HPDE6-E6E7 (cell line): Measurements from ENCODE around the gene DBNDD1.
"Not testable (repeated sequence)": the region's sequence is repeated elsewhere in the genome, so short reads cannot be mapped to it uniquely, and the experiment has no call there.

ENCODE experiments used
- DNase-seq: peaks from one replicate; pipeline ENCODE4 v3.0.0; 2011; ENCODE audit warnings: missing footprints; ENCODE audit errors: extremely low spot score

Gene DBNDD1

DNA sequence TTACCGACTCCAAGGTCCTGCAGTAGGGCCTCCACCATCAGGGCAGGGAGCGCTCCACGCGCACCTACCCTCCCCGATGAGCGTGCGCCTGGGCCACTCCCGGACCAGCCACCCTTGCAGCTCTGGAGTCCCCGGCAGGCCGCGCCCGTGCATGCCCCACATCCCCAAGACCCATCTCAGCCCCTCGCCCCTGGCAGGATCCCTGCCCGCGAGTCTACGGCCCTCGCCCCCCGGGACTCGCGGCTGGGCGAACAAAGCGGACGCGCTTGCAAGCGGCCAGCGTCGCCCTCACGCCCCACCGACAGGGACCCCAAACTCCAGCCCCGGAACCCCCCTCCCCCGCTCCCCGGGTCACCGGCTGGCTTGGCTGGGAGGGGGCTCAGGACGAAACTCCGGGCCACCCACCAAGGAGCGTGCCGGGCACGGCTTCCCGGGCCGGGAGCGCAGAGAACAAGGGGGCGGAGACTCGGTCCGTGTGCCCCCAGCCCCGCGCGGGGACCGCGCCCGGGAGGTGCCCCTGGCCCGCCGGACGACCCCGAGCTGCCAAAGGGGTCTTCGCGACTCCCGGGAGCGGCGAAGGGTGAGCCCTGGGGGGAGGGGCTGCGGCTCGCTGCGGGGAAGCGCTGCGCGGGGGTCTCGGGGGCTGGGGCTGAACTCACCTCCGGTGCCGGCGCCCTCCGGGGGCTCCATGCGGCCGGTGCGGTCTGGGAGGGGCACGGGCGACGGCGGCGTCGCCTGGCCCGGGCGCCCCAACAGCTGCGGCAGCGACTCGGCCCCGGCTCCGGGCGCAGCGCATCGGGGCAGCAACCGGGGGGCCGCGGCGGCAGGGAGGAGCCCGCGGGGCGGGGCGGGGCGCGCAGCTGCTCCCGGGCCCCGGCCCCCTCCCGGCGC lies at the start of gene DBNDD1:
DBNDD1 (minus strand) TSS at position 805 of the 891 bp plus-strand sequence; CDS start at position 690, 115 bp downstream.
- no peak for DNase-seq

GRCh38 chr16:90061437-90061836 lies 42.2 kb upstream of the DBNDD1 start:
- DNase-seq = no peak

- DNase-seq = peak; percentile 51
These were observed 38.5 kb upstream of the DBNDD1 start for GRCh38 chr16:90057738-90058173.

- DNase-seq = not testable (repeated sequence)
These were observed 37.3 kb upstream of the DBNDD1 start for GRCh38 chr16:90056521-90056920.

DNA sequence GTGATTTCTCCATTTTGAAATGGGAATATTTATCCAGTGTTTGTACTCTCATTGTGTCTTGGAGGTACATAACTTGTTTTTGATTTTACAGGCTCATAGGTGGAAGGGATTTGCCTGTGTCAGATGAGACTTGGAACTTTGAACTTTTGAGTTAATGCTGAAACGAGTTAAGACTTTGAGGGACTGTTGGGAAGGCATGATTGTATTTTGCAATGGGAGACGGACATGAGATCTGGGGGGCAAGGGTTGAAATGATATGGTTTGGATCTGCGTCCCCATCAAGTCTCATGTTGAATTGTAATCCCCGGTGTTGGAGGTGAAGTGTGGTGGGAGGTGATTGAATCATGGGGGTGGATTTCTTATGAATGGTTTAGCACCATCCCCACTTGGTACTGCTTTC lies 36.1 kb upstream of the DBNDD1 start:
- DNase-seq = no peak

GRCh38 chr16:90054554-90054953 lies 35.3 kb upstream of the DBNDD1 start:
- no peak for DNase-seq

DNA sequence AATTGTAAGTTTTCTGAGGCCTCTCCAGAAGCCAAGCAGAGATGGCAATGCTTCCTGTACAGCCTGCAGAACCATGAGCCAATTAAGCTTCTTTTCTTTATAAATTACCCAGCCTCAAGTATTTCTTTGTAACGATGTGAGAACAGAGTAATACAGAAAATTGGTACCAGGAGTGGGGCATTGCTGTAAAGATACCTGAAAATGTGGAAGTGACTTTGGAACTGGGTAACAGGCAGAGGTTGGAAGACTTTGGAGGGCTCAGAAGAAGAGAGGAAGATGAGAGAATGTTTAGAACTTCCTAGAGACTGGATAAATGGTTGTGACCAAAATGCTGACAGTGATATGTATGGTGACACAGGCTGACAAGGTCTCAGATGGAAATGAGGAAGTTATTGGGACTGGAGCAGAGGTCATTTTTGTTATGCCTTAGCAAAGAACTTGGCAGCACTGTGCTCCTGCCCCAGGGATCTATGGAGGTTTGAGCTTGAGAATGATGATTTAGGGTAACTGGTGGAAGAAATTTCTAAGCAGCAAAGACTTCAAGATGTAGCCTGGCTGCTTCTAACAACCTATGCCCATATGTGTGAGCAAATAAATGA lies 34.7 kb upstream of the DBNDD1 start:
- DNase-seq = no peak

DNA sequence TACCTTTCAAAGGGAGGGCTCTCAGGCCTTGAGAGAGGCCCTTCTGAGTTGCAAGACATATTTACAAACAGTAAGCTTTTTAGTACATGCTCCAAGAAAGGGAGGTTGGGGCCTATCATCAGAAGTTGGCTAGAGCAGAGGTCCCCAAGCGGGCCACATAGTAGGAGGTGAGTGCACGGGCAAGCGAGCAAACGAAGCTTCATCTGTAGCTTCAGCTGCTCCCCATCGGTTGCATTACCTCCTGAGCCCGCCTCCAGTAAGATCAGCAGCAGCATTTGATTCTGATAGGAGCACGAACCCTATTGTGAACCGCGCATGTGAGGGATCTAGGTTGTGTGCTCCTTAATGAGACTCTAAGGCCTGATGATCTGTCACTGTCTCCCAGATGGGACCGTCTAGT lies 31.7 kb upstream of the DBNDD1 start:
- DNase-seq = no peak

DNA sequence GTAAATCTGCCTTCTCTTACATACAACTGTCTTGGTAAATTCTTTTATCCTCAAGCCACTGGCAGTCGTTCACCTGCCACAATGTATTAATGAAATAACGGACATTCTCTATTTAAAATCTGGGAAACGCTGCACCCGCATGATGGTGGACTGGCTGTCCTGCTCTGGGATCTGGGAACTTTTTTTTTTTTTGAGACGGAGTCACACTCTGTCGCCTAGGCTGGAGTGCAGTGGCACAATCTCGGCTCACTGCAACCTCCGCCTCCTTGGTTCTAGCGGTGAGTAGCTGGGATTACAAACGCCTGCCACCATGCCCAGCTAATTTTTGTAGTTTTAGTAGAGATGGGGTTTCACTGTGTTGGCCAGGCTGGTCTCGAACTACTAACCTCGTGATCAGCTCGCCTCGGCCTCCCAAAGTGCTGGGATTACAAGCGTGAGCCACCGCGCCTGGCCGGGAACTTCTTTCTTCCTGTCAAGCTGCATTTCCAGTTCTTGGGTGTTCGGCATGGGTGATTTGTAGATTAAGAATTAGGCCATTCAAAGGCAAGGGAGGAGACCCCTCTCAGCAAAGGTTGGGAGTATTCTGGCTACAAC lies 29.6 kb upstream of the DBNDD1 start:
- DNase-seq = no peak

DNA sequence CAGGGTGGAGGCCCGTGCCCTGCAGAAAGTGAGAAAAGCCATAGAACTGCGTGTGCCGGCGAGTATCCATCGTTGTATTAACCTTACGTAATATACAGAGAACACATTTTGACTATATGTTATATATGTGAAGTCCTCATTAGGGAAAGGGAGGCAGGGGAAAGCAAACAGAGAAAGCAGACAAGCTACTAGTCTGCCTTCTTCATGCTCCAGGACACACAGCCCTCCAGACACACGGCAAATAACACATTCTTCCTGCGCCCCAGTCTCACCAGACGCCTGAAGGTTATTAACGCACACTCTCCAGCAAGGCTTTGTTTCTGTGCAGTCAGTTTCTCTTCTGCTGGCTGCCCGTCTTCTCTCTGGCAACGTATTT lies 29.1 kb upstream of the DBNDD1 start:
- no peak for DNase-seq

GRCh38 chr16:90047714-90048346 lies 28.6 kb upstream of the DBNDD1 start:
- DNase-seq = no peak

DNA sequence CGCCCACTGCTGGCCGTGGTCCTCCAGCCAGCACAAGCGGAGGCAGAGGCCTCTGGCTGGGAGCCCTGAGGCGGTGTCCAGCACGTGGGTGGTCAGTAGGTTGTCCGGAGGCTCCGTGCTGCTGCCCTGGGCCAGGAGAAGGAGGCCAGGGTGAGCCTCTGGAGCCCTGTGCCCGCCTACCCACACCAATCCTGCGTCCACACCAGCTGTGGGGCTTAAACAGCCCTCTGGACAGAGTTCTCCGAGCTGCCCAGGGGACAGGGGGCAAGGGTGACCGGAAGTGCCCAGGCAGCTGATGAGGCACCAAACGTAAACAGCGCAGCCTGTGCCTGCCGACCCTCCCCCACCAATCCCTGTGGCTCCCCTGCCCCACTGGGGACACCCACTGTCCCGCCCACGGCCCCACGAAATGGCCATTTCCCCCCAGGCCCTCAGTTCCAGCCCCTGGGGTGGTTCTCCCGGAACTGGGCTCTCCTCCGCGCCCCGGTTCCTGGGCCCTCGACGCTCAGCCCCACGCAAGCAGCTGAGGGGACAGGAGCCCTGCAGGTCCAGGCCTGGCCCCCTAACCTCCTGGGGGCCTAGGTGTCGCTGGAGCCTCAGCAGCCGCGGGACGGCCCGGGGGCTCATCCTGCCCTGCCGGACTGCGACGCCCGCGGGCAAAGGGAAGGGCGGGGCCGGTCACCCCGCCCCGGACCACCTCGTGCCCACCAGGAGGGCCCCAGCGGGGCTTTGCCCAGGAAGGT lies 27.9 kb upstream of the DBNDD1 start:
- no peak for DNase-seq

DNA sequence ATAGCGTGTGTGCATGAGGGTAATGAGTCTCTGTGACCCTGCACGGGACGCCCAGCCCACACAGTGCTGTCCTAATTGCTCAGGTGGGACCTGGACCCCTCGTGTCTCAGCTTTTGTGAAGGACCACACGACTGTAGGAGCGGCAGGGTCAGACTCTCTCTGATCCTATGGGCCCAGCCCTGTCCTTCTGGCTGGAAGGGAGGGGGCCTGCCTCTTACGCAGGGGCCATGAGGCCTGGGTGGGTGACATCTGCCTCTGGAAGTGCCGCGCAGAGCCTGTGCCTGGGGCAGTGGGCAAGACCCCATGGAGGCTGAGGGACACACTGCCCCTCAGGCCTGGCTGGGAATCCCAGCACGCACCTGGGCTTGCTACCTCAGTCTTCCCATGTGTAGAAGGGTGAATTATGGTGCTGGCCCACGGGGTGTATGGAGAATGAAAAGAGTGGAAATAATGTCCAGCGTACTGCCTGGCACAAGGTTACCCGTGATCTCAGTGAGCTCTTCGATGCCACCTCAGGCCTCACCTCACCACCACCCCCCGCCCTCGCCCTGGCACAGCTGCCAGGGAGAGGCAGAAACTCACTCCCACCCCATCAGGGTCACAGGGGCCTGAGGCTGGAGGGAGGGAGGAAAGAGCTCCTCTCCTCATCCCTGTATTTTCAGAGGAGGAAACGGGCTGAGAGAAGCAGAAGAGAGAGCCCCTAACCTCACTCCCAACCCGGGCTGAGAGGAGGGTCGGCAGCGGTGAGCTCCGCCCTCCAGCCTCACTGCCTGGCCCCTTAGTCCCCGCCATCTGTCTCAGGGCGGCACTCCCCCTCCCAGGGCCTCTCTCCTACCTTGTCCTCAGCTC lies 27.1 kb upstream of the DBNDD1 start:
- no peak for DNase-seq

DNA sequence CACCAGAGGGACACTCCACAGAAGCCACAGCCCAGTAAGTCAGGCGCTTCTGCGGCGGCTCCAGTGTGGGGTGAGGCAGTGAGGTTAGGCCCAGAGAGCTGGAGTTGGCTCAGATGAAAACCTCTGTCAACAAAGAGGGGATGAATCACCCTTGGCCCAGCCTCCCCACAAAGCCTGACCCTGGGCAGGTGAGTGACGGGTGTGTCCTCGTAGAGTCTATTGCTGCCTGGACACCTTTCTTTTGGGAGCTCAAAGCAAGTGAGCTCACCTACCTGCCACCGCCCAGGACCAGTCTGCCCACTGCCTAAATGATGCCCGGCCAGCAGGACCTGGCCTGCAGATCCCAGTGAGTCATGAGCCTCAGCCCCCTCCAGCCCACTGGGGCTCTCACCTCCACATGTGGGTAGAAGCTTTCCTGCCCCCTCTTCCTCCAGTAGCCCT lies 24.9 kb upstream of the DBNDD1 start:
- peak; percentile 100 for DNase-seq

- no peak for DNase-seq
These were observed 24.3 kb upstream of the DBNDD1 start for GRCh38 chr16:90043526-90043925.

GRCh38 chr16:90042946-90043514 lies 23.8 kb upstream of the DBNDD1 start:
- no peak for DNase-seq

GRCh38 chr16:90041896-90042473 lies 22.7 kb upstream of the DBNDD1 start:
- DNase-seq = no peak

DNA sequence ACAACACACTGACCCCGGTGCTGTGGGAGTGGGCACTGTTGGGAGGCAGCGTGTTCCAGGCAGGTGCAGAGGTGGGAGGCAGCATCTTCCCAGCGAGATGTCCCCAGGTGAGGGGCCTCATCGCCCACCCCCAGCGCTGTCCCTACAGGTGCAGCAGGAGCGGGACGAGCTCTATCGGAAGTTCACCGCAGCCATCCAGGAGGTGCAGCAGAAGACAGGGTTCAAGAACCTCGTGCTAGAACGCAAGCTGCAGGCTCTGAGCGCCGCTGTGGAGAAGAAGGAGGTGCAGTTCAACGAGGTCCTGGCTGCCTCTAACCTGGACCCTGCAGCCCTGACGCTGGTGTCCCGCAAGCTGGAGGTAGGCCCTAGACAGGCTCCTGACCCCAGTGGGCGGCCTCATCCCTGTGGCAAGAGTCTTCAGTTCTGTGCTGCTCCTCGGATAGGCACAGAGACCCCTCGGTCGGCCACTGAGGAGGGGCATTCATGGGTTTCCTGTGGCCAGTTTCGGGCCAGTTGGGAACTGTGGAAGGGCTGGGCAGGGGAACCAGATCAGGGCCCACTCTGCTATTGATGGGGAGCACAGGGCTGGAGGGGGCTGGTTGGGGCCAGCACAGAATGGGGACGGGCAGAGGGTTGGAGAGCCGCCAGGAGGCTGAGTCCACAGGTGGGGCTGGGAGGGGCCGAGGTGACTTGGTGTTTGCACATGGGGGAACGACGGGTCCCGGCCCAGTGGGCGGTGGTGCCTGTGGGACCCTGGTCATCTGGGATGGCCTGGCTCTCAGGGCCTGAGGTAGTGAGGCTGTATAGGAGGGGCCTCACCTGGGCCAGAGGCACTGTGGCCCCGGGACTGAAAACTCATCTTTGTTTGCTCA lies 21.1 kb upstream of the DBNDD1 start:
- DNase-seq = no peak

- DNase-seq = no peak
These were observed 18.0 kb upstream of the DBNDD1 start for GRCh38 chr16:90037276-90037675.
